Measurements from ENCODE around the gene PHF10. TPM values are rescaled to one million over a fixed set of nuclear protein-coding genes. Genes with fewer than 3 reads are reported as not detected.
A peak's percentile ranks its signal among the peaks of the same experiment; 100 is the strongest.
"Not testable (repeated sequence)": the region's sequence is repeated elsewhere in the genome, so short reads cannot be mapped to it uniquely, and the experiment has no call there.

The PHF10 gene
- total RNA-seq, 2 donors from 2014 or later: 79.9 to 90.3 TPM

- H3K9me3 Mint-ChIP-seq: peaks cover 0 to under 1% of the 10 kb centered on the region in 2 donors
Observed at GRCh38 chr6:169701311-169701953, 22.9 kb downstream of the PHF10 start.

GRCh38 chr6:169700296-169700695, 24.0 kb downstream of the PHF10 start:
- H3K27ac Mint-ChIP-seq: no peak overlapping the region
- H3K36me3 Mint-ChIP-seq: peaks cover 31 to 33% of the 10 kb centered on the region in 2 donors

More at GRCh38 chr6:169701311-169701953, 22.9 kb downstream of the PHF10 start:
- ATAC-seq (peak in 1 of 2 donors; percentile 1), DNase-seq (ENCODE audit: low spot score in 2 of 2) (no peak)
- H3K27ac Mint-ChIP-seq: peak overlapping the region; percentile 93 to 96
- H3K36me3 Mint-ChIP-seq: peaks cover 20 to 26% of the 10 kb centered on the region in 2 donors

GRCh38 chr6:169697115-169697514, 27.2 kb downstream of the PHF10 start:
- H3K9me3 Mint-ChIP-seq: peaks cover 12 to 13% of the 10 kb centered on the region in 2 donors
- not testable (repeated sequence) for DNase-seq (ENCODE audit: low spot score in 2 of 2); H3K27ac Mint-ChIP-seq; ATAC-seq
- H3K36me3 Mint-ChIP-seq: peaks cover 34 to 36% of the 10 kb centered on the region in 2 donors

More at GRCh38 chr6:169700296-169700695, 24.0 kb downstream of the PHF10 start:
- H3K9me3 Mint-ChIP-seq: peaks cover 5 to 6% of the 10 kb centered on the region in 2 donors
- ATAC-seq (no peak), DNase-seq (ENCODE audit: low spot score in 2 of 2) (no peak)

GRCh38 chr6:169695131-169695530, 29.2 kb downstream of the PHF10 start:
- H3K9me3 Mint-ChIP-seq: peaks cover 12 to 13% of the 10 kb centered on the region in 2 donors
- DNase-seq (ENCODE audit: low spot score in 2 of 2) (no peak), ATAC-seq (no peak)
- peaks cover 31 to 39% of the 10 kb centered on the region in 2 donors for H3K36me3 Mint-ChIP-seq
- H3K27ac Mint-ChIP-seq: no peak overlapping the region

- Mint-ChIP-seq H3K9me3 (peaks cover 12 to 13% of the 10 kb centered on the region in 2 donors), H3K27ac (no peak overlapping the region), H3K36me3 (peaks cover 28 to 44% of the 10 kb centered on the region in 2 donors)
- DNase-seq (ENCODE audit: low spot score in 2 of 2): no peak
- ATAC-seq: no peak
Observed at GRCh38 chr6:169692516-169692915, 31.8 kb downstream of the PHF10 start.

GRCh38 chr6:169691260-169691659, 33.0 kb downstream of the PHF10 start:
- DNase-seq (ENCODE audit: low spot score in 2 of 2) (no peak), ATAC-seq (no peak)
- peaks cover 33 to 48% of the 10 kb centered on the region in 2 donors for H3K36me3 Mint-ChIP-seq
- H3K27ac Mint-ChIP-seq: no peak overlapping the region
- H3K9me3 Mint-ChIP-seq: peaks cover 11 to 17% of the 10 kb centered on the region in 2 donors

GRCh38 chr6:169689287-169689686, 35.0 kb downstream of the PHF10 start:
- Mint-ChIP-seq H3K36me3 (peaks cover 46 to 49% of the 10 kb centered on the region in 2 donors), H3K9me3 (peaks cover 17 to 25% of the 10 kb centered on the region in 2 donors), H3K27ac (no peak overlapping the region)
- DNase-seq (ENCODE audit: low spot score in 2 of 2) (no peak), ATAC-seq (no peak)

GRCh38 chr6:169685860-169686259, 38.4 kb downstream of the PHF10 start:
- peaks cover 47 to 59% of the 10 kb centered on the region in 2 donors for H3K36me3 Mint-ChIP-seq

GRCh38 chr6:169684056-169684455, 40.2 kb downstream of the PHF10 start:
- Mint-ChIP-seq H3K36me3 (peaks cover 58 to 67% of the 10 kb centered on the region in 2 donors), H3K27ac (no peak overlapping the region), H3K9me3 (peaks cover 9 to 25% of the 10 kb centered on the region in 2 donors)
- no peak for ATAC-seq
- DNase-seq (ENCODE audit: low spot score in 2 of 2): no peak

More at GRCh38 chr6:169685860-169686259, 38.4 kb downstream of the PHF10 start:
- no peak overlapping the region for H3K27ac Mint-ChIP-seq
- ATAC-seq: no peak
- peaks cover 9 to 19% of the 10 kb centered on the region in 2 donors for H3K9me3 Mint-ChIP-seq
- DNase-seq (ENCODE audit: low spot score in 2 of 2): no peak

GRCh38 chr6:169678342-169678741, 46.0 kb downstream of the PHF10 start:
- H3K27ac Mint-ChIP-seq: no peak overlapping the region
- H3K9me3 Mint-ChIP-seq: peaks cover 0 to 5% of the 10 kb centered on the region in 2 donors
- H3K36me3 Mint-ChIP-seq: peaks cover 35 to 42% of the 10 kb centered on the region in 2 donors
- DNase-seq (ENCODE audit: low spot score in 2 of 2) (no peak), ATAC-seq (no peak)

GRCh38 chr6:169677096-169677495, 47.2 kb downstream of the PHF10 start:
- no peak for DNase-seq (ENCODE audit: low spot score in 2 of 2)
- peaks cover 30 to 37% of the 10 kb centered on the region in 2 donors for H3K36me3 Mint-ChIP-seq
- no peak for ATAC-seq
- peaks cover 0 to 5% of the 10 kb centered on the region in 2 donors for H3K9me3 Mint-ChIP-seq
- H3K27ac Mint-ChIP-seq: no peak overlapping the region

GRCh38 chr6:169675011-169675410, 49.3 kb downstream of the PHF10 start:
- ATAC-seq (no peak), DNase-seq (ENCODE audit: low spot score in 2 of 2) (no peak)
- Mint-ChIP-seq H3K36me3 (peaks cover 12 to 23% of the 10 kb centered on the region in 2 donors), H3K9me3 (no peaks in the 10 kb centered on the region), H3K27ac (no peak overlapping the region)

GRCh38 chr6:169671563-169671962, 52.7 kb downstream of the PHF10 start:
- Mint-ChIP-seq H3K27ac (no peak overlapping the region), H3K9me3 (no peaks in the 10 kb centered on the region), H3K36me3 (peaks cover 7 to 19% of the 10 kb centered on the region in 2 donors)
- ATAC-seq (no peak), DNase-seq (ENCODE audit: low spot score in 2 of 2) (no peak)

- H3K36me3 Mint-ChIP-seq: peaks cover 0 to 23% of the 10 kb centered on the region in 2 donors
- no peak overlapping the region for H3K27ac Mint-ChIP-seq
- DNase-seq (ENCODE audit: low spot score in 2 of 2) (no peak), ATAC-seq (no peak)
- H3K9me3 Mint-ChIP-seq: no peaks in the 10 kb centered on the region
Observed at GRCh38 chr6:169669889-169670288, 54.4 kb downstream of the PHF10 start.

GRCh38 chr6:169669147-169669546, 55.2 kb downstream of the PHF10 start:
- no peak for ATAC-seq
- DNase-seq (ENCODE audit: low spot score in 2 of 2): no peak
- peak overlapping the region in 1 of 2 donors; percentile 25 for H3K27ac Mint-ChIP-seq
- H3K9me3 Mint-ChIP-seq: no peaks in the 10 kb centered on the region
- peaks cover 0 to 19% of the 10 kb centered on the region in 2 donors for H3K36me3 Mint-ChIP-seq

GRCh38 chr6:169668203-169668847, 56.0 kb downstream of the PHF10 start:
- ATAC-seq (no peak), DNase-seq (ENCODE audit: low spot score in 2 of 2) (no peak)
- H3K36me3 Mint-ChIP-seq: peaks cover 0 to 20% of the 10 kb centered on the region in 2 donors
- H3K27ac Mint-ChIP-seq: peak overlapping the region in 1 of 2 donors; percentile 51
- no peaks in the 10 kb centered on the region for H3K9me3 Mint-ChIP-seq

GRCh38 chr6:169667716-169668115, 56.6 kb downstream of the PHF10 start:
- no peak for DNase-seq (ENCODE audit: low spot score in 2 of 2)
- Mint-ChIP-seq H3K27ac (no peak overlapping the region), H3K9me3 (no peaks in the 10 kb centered on the region), H3K36me3 (peaks cover 0 to 26% of the 10 kb centered on the region in 2 donors)
- ATAC-seq: no peak
